GM12892 (cell line): ENCODE data around the gene STH.

Experiments used
- POLR2A ChIP-seq: IDR thresholded peaks from 2 replicates; pipeline ENCODE4 v1.6.1; 2011; ENCODE audit warnings: low read depth, low read length, control low read depth
- POLR2AphosphoS5 ChIP-seq: IDR thresholded peaks from 2 replicates; pipeline ENCODE4 v1.6.1; 2011; ENCODE audit warnings: low read depth, low read length, control low read depth

GRCh38 chr17:46012506-46013079 lies 13.5 kb downstream of the STH start:
- TF ChIP-seq POLR2A, result no peak
- TF ChIP-seq POLR2AphosphoS5, result no peak
